MM.1S (cell line): Measurements from ENCODE around the gene RIF1.

Experiments used
- EZH2 ChIP-seq: fragments of 300-600 bp; sonication (generic); optimal IDR thresholded peaks from 2 replicates; pipeline ENCODE3; 2017; ENCODE audit warnings: low read depth, mild to moderate bottlenecking, antibody characterized with exemption, low read length, mixed read lengths
- TF ChIP-seq, protein P1 (sequence below): fragments of 300-600 bp; sonication (generic); IDR thresholded peaks from 2 replicates; pipeline ENCODE4 v1.5.1; 2016; ENCODE audit warnings: antibody characterized with exemption, low read length, mixed read lengths

- TF ChIP-seq, protein P1, sequence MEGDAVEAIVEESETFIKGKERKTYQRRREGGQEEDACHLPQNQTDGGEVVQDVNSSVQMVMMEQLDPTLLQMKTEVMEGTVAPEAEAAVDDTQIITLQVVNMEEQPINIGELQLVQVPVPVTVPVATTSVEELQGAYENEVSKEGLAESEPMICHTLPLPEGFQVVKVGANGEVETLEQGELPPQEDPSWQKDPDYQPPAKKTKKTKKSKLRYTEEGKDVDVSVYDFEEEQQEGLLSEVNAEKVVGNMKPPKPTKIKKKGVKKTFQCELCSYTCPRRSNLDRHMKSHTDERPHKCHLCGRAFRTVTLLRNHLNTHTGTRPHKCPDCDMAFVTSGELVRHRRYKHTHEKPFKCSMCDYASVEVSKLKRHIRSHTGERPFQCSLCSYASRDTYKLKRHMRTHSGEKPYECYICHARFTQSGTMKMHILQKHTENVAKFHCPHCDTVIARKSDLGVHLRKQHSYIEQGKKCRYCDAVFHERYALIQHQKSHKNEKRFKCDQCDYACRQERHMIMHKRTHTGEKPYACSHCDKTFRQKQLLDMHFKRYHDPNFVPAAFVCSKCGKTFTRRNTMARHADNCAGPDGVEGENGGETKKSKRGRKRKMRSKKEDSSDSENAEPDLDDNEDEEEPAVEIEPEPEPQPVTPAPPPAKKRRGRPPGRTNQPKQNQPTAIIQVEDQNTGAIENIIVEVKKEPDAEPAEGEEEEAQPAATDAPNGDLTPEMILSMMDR = no peak
- no peak for TF ChIP-seq EZH2
These were observed 88.5 kb downstream of the RIF1 start for GRCh38 chr2:151498178-151498577.
